ENCODE results near the gene AMZ1.

Gene AMZ1, protein sequence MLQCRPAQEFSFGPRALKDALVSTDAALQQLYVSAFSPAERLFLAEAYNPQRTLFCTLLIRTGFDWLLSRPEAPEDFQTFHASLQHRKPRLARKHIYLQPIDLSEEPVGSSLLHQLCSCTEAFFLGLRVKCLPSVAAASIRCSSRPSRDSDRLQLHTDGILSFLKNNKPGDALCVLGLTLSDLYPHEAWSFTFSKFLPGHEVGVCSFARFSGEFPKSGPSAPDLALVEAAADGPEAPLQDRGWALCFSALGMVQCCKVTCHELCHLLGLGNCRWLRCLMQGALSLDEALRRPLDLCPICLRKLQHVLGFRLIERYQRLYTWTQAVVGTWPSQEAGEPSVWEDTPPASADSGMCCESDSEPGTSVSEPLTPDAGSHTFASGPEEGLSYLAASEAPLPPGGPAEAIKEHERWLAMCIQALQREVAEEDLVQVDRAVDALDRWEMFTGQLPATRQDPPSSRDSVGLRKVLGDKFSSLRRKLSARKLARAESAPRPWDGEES

DNA sequence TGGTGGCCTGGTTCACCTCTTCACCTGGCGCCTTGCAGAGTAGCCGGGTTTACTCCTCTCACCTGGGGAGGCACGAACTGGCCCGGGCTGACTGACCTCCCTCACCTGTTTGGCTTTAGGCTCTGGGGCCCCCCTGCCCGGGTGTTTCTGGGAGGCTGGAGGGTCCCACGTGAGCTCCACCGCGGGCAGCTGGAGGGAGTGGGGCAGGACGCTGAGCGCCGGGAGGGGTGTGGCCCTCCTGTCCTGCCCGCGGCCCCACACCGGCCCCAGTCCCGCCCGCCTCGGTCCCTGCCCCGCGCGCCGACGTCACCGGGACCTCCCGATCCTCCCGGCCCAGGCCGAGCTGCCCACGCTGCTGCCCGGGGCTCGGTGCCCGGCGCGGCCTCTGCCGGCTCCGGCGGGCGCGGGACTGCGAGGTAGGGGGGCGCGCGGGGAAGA, at the start of gene AMZ1:
Gene AMZ1 (plus strand): TSS at position 322 of the 438 bp plus-strand sequence. CDS start 12,250 bp downstream, outside the sequence.
- DNase-seq = no peak

DNA sequence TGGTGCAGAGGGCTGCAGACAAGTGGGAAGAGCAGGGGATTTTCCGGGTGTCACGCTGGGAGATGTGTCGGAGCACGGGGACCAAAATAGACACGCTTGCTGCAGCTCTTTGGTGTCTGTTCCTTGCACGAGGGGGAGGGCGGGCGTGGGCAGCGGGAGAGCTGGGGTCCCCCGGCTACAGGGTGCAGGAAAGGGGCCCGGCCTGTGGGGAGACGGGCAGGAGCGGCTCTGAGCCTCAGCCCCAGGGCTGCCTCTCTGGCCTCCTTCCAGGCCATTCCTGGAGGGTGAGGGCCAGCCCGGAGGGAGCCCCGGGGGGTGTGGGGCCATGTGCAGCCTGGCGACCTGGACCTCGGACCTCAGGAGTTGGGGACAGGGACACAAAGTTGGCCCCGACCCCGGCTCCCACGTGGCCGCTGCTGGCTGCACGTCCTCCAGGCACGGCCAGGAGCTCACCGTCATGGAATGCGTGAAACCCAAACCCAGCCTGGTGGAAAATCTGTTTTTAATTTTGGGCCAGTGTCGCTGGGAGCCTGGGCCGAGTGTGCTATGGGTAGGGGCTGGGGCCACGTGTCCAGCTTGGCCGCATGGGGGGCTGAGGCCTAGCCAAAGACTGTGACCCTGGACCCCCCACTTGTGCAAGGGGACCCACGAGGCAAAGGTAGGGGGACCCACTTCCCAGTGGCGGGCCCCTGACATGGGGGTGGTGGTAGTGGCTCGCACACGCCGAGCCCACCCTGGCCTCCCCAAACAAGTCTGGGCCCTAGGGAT, 49.6 kb upstream of the AMZ1 start:
- DNase-seq = no peak

DNA sequence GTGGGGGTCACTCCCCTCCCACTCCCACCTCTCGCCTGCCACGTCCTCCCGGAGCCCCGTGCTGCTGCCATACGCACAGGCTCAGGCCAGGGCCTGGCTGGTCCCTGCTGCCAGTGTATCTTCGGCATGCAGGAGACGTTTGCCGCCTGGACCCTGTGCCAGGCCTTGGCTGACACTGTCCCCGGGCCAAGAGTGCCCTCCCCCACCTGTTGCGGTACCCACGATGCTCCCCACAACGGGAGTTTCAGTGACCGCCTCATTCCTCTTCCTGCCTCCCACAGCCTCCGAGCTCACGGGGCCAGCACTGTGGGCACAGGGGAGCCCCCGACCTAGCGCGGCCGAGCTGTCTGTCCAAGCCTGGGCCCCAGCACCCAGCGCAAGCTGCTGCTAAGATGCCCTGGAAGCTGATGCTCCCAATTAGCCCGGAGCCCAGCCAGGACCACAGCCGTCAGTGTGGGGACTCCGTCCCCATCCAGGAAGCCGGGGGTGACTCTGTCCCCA, 48.8 kb upstream of the AMZ1 start:
- DNase-seq = no peak

DNA sequence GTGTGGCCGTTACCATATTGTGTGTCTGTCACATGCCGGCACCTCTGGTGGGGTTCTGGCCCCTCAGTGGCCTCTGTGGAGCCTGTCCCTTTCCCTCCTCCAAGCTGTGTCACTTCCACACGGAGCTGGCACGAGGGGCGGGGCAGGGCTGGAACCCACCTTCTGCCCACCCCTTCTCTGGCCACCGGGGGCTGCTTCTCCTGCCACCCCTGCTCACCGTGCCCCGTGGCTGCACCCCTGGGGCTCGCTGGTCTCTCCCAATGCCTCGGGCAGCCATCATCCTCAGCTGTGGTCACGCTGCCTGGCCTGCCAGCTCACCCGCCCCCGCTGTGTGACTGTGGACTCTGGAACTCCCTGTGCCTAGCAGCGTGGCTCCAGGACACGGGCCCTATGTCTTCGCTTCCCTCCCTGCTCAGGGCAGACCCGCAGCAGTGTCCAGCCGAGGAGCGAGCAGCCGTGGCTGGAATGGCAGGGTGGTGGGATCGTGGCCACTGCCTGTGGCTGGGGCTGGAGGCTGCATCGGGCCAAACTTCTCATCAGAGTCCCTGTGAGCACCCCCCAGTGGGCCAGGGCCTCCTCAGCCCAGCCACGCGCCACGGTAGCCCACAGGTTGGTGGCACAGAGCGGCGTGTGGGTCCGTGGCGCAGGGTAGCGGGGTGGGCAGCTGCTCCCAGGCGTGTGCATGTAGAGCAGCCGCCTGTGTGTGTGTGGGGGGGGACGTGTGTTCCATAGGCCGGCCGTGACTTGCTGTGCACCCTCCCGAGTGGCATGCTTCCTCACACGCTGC, 48.1 kb upstream of the AMZ1 start:
- DNase-seq = no peak

DNA sequence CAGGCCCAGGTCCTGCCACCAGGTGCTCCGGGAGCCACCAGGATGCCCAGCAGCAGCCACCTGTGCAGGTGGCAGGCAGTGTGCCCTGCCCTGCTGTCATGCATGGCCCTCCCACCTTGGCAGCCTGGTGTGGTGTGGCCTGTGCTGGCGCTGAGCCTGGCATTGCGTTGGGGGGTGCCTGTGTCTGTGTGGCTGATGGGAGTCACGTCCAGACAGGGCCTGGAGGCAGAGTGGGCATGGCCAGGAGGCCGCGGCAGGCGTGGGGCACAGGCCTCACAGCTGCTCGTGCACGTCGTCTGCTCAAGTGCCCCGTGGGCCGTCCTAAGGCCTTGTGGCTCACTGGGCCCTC, 47.5 kb upstream of the AMZ1 start:
- DNase-seq = no peak

DNA sequence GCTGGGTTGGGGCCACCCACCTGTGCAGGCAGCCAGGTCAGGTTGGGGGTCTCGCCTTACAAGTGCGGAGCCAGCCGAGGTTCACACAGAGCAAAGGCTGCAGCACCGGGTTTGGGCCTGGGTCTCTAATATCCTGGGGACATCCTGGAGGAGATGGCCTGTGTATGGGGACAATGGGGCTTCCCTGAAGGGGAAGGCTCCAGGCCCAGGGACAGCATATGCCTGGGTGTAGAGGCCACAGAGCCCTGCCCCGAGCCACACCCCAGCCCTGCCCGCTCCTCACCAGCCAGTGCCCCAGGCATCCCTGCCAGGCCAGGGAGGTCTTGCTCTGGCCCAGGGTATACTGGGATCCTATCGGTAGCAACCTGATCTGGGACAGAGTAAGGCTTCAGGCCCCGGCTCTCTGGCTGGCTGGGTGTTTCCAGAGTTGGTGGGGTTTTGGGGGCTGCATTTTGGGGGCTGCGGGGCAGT, 47.1 kb upstream of the AMZ1 start:
- no peak for DNase-seq

DNA sequence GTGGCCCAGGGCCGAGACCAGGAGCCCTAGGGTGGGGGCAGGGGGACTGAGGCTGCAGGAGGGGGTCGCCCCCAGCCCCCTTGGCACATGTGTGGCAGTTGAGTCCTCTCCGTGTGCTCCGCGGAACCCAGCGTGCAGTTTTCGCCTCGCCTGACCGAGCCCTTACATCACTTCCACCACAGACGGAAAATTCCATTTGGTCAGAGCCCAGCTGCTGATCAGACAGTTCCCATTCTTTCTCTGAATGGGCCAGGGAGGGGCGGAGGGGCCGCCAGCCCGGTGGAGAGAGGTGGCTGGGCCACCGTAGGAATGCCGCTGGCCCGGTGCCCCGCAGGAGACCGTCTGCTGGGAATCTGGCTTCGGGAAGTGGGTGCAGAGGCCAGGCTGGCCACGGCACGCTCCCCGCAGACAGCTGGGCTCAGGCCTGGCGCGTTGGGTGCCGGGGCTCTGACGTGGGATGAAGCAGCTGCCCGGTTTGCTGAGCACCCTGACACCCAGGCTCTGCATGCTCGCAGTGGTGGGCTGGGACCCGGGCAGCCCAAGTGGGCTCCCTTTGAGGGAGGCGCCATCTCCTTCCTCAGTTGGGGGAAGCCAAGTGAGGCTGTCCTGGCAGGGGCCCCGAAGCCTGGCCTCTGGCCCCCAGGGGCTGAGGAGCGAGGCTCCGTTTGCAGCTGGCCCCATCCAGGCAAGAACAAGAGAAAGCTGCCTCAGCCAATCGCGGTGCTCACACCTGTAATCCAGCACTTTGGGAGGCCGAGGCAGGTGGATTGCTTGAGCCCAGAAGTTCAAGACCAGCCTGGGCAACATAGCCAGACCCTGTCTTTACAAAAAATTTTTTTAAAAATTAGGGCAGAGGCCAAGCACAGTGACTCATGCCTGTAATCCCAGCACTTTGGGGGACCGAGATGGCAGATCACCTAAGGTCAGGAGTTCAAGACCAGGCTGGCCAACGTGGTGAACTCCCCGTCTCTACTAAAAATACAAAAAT, 46.3 kb upstream of the AMZ1 start:
- no peak for DNase-seq

DNA sequence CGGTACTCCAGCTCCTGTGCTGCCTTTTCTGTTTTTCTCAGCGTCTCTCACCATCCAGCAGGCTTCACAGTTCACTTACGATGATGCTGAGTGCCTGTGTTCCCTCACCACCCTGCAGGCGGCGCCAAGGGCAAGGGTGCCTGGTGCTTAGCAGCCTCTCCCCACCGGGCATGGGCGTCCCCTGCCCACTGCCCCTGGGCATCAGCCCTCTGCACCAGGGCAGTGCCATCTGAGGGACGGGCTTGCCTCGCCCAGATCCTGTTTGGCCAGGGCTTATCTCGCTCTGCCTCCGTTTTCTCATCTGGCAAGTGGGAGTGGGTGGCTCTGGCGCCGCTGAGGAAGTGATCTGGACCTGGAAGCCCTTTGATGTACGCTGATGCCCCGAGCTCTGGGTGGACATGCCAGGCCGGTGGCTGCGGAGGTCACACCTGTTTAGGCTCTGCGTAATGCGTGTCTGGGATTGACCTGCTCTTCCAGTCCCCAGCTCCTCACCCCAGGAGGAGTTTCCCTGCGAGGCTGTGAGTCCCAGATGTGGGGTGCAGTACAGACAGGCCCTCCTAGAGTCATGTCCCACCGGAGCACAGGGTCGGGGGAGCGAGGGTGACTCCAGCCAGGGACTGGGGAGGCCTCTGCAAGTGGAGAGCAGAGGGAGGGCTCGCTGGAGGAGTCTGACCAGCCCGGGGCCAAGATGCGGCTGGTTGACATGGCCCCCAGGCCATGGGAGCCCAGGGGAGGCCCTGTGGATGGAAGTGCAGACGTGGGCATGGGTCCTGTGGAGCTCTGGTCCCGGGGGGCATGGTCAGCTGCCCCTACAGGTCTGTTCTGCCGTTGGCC, 44.4 kb upstream of the AMZ1 start:
- DNase-seq = no peak

DNA sequence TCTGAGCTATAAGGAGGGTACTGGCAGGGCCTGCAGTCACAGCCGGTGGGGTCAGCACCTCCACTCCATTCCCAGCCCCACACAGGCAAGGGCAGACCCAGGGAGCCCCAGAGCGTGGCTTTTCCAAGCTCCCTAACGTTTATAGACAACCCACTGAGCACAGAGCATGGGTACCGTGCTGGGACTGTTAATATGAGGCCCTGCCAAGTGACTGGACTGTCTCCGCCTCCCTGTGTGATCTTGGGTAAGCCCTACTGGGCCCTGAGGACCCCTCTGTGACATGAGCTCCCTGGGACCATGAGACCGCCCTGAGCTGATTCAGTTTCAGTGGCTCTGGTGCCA, 43.8 kb upstream of the AMZ1 start:
- no peak for DNase-seq

DNA sequence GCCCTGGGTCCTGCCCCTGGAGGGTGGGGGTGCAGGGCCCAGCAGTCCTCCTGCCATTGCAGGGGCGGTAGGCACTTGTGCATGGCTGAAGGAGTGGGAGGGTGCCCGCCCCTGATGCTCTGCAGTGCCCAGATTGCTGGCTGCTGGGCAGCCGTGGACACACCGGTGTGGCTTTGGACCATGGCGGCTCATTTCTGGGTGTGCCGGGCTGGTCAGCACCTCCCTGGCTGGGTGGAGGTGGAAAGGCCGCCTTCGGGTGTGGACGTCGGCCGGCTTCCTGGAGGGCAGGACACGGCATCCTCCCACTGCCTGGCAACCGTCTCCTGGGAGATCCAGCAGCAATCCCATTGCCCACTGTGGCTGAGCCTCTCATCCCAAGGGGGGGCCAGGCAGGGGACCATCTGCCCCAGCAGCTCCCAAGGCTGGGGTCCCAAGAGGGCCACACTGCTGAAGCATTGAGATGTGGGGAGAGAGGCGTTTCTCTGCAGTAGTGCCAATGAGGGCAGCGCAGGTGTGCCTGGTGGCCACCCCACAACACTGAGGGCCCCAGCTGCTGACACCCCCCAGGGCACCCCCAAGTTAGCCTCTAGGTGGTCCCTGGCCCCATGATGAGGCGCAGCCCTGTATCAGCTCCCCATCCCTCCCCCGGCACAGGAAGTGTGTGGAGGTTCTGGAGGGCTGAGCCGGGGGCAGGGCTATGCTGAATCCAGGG, 43.3 kb upstream of the AMZ1 start:
- no peak for DNase-seq

DNA sequence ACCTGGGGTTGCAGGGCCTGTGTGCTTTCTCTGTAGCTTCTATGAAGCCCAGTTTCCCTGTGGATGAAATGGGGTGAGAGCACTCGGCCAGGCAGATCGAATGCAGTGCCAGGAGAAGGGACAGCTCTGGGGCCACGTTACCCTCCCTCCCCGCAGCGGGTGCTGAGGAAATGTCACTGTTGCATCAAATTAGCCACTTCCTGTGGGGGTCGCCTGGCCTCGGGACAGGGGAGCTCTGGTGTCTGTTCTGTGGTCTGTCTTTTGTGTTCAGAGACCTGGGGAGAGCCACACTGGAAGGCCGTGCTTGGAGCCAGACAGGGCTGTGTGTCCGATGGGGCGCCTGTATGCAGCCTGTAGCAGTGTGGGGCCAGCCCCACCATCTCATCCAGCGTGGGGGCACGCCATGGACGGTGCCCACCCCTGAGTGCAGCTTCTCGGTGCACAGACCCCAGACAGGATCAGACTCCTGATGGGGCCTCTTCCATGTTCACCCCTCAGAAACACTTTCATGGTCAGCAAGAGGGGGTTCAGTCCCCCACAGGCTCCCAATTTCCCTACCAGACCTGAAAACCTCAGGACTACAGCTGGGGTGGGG, 42.6 kb upstream of the AMZ1 start:
- no peak for DNase-seq

DNA sequence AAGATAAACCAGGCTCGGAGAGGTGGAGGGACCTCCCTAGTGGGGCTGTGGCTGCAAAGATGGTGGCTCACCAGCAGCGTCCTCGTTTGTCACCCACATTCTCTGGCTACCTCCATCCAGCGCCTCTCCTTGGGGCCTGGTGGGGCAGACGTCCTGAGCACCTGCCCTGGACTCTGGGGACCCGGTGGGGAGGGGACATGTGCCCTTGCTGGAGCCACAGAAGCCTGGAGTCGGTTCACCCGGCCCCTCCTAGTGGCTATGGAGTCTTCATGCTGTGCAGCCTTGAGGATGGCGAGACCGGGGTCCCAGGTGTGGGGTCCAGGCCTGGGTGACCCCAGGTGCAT, 41.7 kb upstream of the AMZ1 start:
- DNase-seq = no peak

DNA sequence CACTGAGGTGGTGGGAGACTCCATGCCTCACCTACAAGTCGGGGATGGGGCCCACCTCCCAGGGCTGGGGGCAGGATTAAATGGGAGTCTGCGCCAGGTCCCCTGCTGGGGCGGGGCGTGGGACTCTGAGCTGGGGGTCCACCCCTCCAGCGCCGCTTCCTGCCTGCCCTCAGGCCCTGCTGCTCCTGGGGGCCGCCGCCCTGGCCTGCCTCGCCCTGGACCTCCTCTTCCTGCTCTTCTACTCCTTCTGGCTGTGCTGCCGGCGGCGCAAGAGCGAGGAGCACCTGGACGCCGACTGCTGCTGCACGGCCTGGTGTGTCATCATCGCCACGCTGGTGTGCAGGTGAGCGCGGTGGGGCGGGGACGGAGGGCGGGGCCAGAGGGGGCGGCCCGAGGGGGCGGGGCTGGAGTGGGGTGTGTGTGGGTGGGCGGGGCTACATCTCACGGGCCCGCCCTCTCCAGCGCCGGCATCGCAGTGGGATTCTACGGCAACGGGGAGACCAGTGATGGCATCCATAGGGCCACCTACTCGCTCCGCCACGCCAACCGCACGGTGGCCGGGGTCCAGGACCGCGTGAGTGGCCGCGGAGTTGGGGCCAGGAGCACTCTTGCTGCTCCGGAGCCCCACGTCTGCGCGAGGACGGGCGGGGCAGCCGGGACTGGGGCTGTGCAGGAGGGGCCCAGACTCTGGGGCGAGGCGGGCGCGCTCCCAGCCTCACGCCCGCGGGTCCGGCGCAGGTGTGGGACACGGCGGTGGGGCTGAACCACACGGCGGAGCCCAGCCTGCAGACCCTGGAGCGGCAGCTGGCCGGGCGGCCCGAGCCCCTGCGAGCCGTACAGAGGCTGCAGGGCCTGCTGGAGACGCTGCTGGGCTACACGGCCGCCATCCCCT, 41.1 kb upstream of the AMZ1 start:
- DNase-seq = no peak

DNA sequence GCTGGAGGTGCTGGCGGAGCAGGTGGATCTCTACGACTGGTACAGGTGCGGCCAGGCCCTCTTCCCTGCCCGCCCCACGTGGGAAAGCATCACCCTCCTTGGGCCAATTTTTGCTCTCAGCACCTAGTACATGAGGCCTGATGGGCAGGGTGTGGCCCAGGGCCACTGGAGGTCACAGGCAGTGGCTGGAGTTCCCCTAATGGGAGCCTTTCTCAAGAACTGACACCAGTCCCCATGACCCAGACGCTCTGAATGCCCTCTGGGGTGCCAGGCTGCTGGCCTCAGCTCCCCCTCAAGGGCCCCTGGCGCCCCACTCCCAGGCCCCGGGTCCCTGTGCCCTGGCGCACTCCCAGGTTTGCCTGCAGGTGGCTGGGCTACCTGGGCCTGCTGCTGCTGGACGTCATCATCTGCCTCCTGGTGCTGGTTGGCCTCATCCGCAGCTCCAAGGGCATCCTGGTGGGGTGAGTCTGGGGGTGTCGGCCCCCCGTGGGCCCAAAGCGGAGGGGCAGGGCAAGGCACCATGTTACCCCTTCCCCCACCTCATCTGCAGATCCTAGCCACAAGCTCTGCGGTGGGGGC, 40.3 kb upstream of the AMZ1 start:
- DNase-seq = no peak

DNA sequence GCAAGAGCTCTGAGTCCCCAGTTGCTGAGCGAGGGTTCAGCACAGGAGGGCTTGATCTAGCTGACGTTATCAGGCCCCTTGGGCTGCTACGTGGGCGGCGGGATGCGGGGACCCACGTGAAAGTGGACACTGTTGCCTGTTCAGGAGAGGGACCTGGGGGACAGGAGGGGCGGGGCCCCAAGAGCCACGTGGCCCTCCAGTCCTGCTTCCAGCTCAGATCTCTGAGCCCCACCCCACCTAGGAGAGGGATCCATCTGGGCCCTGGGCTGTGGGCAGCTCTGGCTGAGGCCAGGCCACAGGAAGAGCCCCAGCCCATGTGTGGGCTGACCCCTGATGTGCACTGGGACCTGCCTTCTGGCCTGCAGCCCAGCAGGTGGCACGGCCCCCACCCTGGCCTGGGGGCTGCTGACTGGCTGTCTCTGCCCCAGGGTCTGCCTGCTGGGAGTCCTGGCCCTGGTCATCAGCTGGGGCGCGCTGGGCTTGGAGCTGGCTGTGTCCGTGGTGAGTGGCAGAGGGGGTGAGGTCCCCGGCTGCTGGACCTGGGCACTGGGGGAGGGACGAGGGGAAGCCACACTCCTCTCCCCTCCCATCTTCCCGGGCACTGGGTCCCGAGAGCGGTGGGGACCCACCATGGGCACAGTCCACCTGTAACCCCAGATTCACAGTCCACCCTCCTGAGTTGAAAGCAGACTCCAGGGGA, 38.7 kb upstream of the AMZ1 start:
- DNase-seq = no peak

DNA sequence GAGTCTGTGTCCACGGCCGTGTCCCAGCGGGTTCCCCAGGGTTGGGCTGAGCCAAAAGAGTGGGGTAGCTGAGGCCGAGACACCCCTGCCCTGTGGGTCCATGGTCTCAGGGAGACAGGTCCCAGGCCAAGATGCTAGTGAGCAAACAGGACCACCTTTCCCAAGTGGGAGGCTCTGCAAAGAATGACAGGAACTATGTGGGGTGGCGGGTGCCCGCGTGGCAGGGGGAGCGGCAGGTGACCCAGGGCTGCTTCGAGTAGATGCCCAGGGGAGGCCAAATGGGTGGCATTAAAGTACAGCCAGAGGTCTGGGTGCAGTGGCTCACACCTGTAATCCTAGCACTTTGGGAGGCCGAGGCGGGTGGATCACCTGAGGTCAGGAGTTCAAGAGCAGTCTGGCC, 38.0 kb upstream of the AMZ1 start:
- DNase-seq = no peak

DNA sequence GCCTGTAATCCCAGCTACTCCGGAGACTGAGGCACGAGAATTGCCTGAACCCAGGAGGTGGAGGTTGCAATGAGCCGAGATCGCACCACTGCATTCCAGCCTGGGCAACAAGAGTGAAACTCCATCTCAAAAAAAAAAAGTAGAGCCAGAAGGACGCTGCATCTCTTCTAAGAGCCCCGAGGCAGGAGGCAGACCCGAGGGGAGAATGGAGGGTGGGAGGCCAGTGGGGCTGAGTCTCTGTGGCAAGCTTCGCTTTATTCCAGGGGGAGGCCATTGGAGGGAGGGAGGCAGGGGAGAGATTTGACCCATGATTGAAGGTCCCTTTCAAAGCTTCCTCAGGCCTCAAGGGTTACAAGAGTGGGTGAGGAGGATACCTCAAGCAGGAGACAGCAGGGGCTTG, 37.6 kb upstream of the AMZ1 start:
- DNase-seq = no peak

DNA sequence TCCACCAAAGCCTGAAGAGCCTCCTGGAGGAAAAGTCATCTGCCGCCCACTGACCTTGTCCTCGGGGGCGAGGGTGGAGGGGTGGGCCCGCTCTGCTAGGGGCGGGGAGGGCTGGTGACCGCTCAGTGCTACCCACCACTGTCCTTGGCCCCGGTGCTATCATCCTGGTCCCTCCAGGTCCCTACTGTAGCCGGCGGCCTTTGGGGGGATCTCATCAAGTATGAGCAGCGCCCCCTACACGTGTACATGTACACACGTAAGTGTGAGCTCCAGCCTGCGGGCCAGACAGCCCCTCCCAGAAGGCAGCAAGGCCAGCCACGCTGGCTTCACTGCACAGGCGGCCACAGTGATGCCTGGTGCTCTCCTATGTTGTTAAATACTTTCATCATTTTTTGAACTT, 36.7 kb upstream of the AMZ1 start:
- DNase-seq = no peak
